Regular cardiac myocyte (primary cell): ENCODE measurements around the gene KCNJ4. TPM values are rescaled to one million over a fixed set of nuclear protein-coding genes. Genes with fewer than 3 reads are reported as not detected.

Source experiments
- total RNA-seq: library from RNA; depleted of rRNA; stranded (reverse); fragments of >200 nt; gene quantifications from 2 replicates; pipeline ENCODE4 v1.2.3, GENCODE V29; 2014

KCNJ4 gene
- total RNA-seq: not detected in 2 replicates

GRCh38 chr22:38455076-38455529 lies at the start of gene KCNJ4:
Gene KCNJ4, minus strand, starts transcription at chr22:38455199. Its CDS starts 27,067 bp downstream, at chr22:38428132.

GRCh38 chr22:38467904-38468442 lies 13.0 kb upstream of the KCNJ4 start, which contains the start of gene KDELR3:
Gene KDELR3, plus strand, starts transcription at chr22:38468096. Its CDS starts 138 bp downstream, at chr22:38468234.

Other genes with a start within 250 kb of the KCNJ4 start
- 22.8 and 27.2 TPM in 2 replicates for gene TMEM184B, start 182.2 kb downstream of the KCNJ4 start, total RNA-seq
- 122 and 123 TPM in 2 replicates for gene CSNK1E, start 137.8 kb downstream of the KCNJ4 start, total RNA-seq
- gene KDELR3, start 12.9 kb upstream of the KCNJ4 start, total RNA-seq: 147 and 213 TPM in 2 replicates
- 314 and 414 TPM in 2 replicates for gene DDX17, start 51.1 kb upstream of the KCNJ4 start, total RNA-seq
- 1.4 and 4.2 TPM in 2 replicates for gene DMC1, start 115.0 kb upstream of the KCNJ4 start, total RNA-seq
- gene FAM227A, start 201.2 kb upstream of the KCNJ4 start, total RNA-seq: 1.3 and 1.7 TPM in 2 replicates
- 17.8 and 30.7 TPM in 2 replicates for gene CBY1, start 201.4 kb upstream of the KCNJ4 start, total RNA-seq
- gene TOMM22, start 226.8 kb upstream of the KCNJ4 start, total RNA-seq: 62.9 and 118 TPM in 2 replicates
- 55.4 and 74.7 TPM in 2 replicates for gene JOSD1, start 245.7 kb upstream of the KCNJ4 start, total RNA-seq